Measurements from ENCODE around the gene KATNA1.

KATNA1 gene

GRCh38 chr6:149608381-149608982, 40.0 kb downstream of the KATNA1 start:
- DNase-seq (ENCODE audit: low spot score): no peak

- DNase-seq (ENCODE audit: low spot score): no peak
Observed at GRCh38 chr6:149600508-149600907, 48.0 kb downstream of the KATNA1 start.

GRCh38 chr6:149593408-149593807, 55.1 kb downstream of the KATNA1 start:
- DNase-seq (ENCODE audit: low spot score): no peak

DNA sequence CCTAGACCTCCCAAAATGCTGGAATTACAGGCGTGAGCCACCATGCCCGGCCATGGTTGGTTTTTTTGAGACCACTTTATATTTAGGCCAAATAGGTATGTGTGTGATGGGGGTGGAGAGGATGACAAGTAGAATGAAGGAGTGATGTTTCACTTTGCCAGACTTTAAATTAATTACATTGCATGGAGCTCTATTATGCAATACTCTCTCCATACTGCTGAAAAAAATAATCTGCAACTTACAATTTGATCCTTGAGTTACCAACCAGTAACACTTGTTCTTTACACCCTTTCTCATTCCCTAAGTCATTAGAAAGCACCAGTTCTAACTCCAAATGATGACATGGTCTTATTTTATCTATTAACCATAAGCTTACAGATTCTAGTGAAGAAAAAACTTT, 55.5 kb downstream of the KATNA1 start:
- no peak for DNase-seq (ENCODE audit: low spot score)

DNA sequence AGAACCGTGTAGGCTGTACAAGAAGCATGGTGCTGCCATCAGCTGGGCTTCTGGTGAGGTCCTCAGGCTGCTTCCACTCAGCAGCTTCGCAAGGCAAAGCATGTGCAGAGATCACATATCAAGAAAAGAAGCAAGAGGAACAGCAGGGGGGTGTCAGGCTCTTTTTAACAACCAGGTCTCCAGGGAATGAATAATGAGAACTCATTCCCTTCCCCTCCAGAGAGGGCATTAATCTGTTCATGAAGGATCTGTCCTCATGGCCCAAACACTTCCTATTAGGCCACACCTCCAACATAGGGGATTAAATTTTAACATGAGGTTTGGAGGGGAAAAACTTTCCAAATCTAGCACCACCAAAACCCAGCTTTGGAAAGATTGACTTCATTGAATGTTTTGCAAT, 62.4 kb downstream of the KATNA1 start:
- no peak for DNase-seq (ENCODE audit: low spot score)

DNA sequence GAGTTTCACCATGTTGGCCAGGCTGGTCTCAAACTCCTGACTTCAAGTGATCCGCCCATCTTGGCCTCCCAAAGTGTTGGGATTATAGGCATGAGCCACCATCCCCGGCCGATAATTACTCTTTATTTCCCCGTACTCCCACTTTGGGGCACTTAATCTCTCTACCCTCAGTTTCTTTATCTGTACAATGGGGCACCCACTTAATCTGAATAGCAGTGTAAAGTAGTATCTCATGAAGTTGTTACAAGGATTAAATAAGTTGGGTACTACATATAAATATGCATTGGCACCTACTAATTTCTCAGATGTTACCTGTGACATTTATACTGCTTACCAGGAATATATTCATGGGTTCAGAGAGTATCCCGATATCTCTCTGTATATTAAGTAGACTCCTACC, 67.2 kb downstream of the KATNA1 start:
- DNase-seq (ENCODE audit: low spot score): no peak

- DNase-seq (ENCODE audit: low spot score): no peak
Observed at GRCh38 chr6:149580880-149581279, 67.6 kb downstream of the KATNA1 start.

GRCh38 chr6:149567945-149568585, 80.4 kb downstream of the KATNA1 start:
- DNase-seq (ENCODE audit: low spot score): no peak

GRCh38 chr6:149567194-149567586, 81.3 kb downstream of the KATNA1 start:
- DNase-seq (ENCODE audit: low spot score): no peak

DNA sequence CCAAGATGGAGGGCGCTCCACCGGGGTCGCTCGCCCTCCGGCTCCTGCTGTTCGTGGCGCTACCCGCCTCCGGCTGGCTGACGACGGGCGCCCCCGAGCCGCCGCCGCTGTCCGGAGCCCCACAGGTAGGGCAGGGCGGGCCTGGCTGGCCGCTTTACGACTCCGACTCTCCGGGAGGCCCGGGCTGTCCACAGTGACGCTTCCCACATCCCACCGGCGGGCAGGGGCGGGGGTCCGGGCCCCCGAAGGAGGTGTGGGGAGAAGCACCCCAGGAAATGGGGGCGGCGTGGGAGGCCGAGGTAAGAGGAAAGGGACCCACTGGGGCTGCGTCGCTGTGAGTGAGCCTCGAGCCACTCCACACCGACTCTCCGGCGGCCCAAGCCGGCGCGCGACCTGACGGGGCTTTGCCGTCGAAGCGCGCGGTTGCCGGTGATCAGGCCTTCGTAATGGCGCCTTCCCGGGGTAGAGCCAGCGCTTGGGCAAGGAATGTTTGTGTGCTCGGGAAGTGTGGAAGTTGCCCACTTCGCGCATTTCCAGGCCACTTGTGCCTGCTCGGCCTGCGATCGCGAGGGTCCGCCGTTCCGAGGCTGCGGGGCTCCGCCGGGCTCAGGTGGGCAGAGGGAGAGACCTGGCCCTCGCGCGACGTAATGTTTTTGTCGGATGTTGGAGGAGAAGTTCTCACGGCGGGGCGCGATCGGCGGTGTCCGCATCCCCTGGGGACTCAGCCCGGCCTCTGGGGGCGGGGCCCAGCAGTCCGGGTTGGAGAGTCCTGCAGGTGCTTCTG, 81.9 kb downstream of the KATNA1 start:
- peak; percentile 60 for DNase-seq (ENCODE audit: low spot score)

- DNase-seq (ENCODE audit: low spot score): peak; percentile 99
Observed at GRCh38 chr6:149565527-149566409, 82.7 kb downstream of the KATNA1 start, which contains the start of gene GINM1. Gene GINM1 (plus strand): TSS chr6:149566375. CDS start chr6:149566415, 40 bp downstream.

GRCh38 chr6:149563928-149564325, 84.6 kb downstream of the KATNA1 start:
- DNase-seq (ENCODE audit: low spot score): no peak

- DNase-seq (ENCODE audit: low spot score): no peak
Observed at GRCh38 chr6:149563203-149563927, 85.1 kb downstream of the KATNA1 start.

- DNase-seq (ENCODE audit: low spot score): peak; percentile 39
Observed at GRCh38 chr6:149560736-149561135, 87.8 kb downstream of the KATNA1 start.

DNA sequence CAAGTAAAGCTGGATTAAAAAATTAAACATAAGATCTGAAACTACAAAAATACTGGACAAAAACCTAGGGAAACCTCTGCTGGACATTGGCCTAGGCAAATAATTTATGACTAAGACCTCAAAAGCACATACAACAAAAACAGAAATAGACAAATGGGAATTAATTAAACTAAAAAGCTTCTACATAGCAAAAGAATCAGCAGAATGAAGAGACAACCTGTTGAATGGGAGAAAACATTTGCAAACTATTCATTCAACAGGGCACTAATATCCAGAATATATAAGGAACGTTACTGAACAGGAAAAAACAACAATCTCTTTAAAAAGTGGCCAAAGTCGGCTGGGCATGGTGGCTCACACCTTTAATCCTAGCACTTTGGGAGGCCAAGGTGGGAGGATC, 89.1 kb downstream of the KATNA1 start:
- no peak for DNase-seq (ENCODE audit: low spot score)

- no peak for DNase-seq (ENCODE audit: low spot score)
Observed at GRCh38 chr6:149558029-149558428, 90.5 kb downstream of the KATNA1 start.

- no peak for DNase-seq (ENCODE audit: low spot score)
Observed at GRCh38 chr6:149551920-149552319, 96.6 kb downstream of the KATNA1 start.

- peak; percentile 95 for DNase-seq (ENCODE audit: low spot score)
Observed at GRCh38 chr6:149545754-149546471, 102.6 kb downstream of the KATNA1 start, which contains the start of gene PPIL4. Gene PPIL4 (minus strand): TSS chr6:149546043. CDS start chr6:149546005, 38 bp downstream.

GRCh38 chr6:149545258-149545753, 103.2 kb downstream of the KATNA1 start:
- DNase-seq (ENCODE audit: low spot score): peak; percentile 9

Measured in iPS-NIHi11 (cell line).